ENCODE results near the gene ICE1.
"Not testable (repeated sequence)": the region's sequence is repeated elsewhere in the genome, so short reads cannot be mapped to it uniquely, and the experiment has no call there.

Gene ICE1

DNA sequence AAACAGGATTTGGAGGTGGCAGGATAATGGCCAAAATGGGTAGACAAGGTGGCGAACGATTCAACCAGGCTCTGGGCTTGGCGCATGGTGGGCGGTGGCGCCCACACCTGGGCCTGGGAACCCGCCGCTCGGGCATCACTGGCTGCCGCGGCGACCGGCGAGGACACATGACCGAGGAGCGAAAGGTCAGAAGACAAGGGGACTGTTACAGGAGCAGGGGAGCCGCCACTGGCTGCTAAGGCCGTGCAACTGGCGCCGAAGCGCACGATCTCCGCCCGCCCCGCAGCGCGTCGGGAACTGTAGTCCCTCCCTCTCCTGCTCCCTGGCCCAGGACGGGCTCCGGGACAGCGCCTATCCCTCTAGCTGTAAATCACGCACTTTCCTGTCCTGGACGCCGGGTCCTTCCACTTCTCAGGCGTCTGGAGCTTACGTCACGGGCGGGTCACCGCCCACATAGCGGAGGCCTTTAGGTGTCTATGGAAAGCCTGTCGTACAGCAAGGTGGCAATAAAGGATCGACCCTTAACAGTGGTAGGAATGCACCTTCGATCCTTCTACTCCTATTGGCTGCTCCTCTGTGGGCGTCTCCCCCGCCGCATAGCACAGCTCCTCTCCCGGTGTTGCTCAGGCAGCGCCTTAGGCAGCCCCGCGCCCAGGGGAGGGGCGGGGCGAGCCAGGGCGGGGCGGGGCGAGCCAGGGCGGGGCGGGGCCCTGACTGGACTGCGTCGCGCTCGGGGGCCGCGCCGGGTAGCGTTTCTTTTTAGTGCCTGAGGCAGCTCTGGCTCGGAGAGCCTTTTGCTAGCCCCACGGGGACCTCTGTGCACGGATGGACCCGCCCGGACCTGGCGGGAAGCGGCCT, at the start of gene ICE1:
ICE1 (plus strand) TSS at position 717 of the 858 bp plus-strand sequence. CDS start 239 bp downstream, outside the sequence.
- DNase-seq: peak; percentile 95

GRCh38 chr5:5372930-5373329, 49.5 kb upstream of the ICE1 start:
- DNase-seq: no peak

- DNase-seq: no peak
Measured at GRCh38 chr5:5373351-5373989, 49.0 kb upstream of the ICE1 start.

GRCh38 chr5:5374009-5374715, 48.3 kb upstream of the ICE1 start:
- DNase-seq: no peak

DNA sequence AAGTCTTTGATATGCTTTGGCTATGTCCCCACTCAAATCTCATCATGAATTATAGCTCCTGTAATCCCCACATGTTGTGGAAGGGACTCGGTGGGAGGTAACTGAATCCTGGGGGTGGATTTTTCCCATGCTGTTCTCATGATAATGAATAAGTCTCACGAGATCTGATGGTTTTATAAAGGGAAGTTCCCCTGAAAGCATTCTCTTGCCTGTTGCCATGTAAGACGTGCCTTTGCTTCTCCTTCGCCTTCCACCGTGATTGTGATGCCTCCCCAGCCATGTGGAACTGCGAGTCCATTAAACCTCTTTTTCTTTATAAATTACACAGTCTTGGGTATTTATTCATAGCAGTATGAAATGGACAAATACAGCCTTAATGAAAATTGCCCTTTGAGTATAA, 44.7 kb upstream of the ICE1 start:
- DNase-seq: no peak

- no peak for DNase-seq
Measured at GRCh38 chr5:5378531-5378930, 43.9 kb upstream of the ICE1 start.

GRCh38 chr5:5380298-5380697, 42.2 kb upstream of the ICE1 start:
- DNase-seq: no peak

DNA sequence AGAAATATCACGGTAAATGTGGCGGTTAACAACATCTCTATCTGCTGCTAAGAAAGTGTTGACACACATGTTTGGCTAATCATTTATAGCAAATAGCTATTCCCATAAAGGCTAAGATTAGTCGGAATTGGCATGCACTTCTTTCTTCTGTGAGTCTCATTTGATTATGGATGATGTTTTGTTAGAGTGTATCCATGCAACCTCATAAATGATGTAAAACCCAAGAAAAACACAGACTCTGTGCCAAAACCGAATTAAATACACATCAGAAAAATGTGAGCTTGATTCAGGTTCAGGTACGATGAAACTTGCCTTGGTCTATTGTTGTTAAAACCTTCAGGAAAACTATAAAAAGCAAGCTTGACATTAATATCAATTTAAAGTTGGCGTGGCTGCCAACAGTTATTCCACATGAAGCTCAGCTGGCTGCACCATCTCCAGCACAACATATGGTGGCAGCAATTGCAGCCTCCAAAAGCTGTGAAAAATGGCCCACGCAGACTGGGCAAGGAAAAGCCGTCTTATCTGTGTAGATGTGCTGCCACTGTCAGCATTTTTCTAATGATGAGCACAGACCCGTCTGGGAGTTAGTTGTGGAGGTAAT, 41.1 kb upstream of the ICE1 start:
- no peak for DNase-seq

DNA sequence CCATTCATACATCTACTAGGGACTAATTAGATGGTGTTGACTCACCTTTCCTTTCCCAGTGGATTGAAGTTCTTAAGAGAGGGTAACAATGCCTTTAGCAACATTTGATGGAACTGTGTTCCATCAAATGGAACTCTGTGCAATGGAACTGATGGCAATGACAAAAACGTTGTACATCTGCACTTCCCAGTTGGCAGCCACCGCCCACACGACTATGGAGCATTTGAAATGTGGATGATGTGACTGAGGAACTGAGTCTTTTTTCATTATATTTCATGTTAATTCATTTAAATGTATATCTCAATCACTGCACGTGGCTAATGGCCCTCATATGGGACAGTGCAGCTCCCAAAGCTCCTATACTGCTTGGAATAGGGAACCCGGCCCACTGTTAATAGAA, 39.0 kb upstream of the ICE1 start:
- no peak for DNase-seq

GRCh38 chr5:5384660-5385330, 37.7 kb upstream of the ICE1 start:
- DNase-seq: no peak

GRCh38 chr5:5385331-5385662, 37.2 kb upstream of the ICE1 start:
- DNase-seq: no peak

DNA sequence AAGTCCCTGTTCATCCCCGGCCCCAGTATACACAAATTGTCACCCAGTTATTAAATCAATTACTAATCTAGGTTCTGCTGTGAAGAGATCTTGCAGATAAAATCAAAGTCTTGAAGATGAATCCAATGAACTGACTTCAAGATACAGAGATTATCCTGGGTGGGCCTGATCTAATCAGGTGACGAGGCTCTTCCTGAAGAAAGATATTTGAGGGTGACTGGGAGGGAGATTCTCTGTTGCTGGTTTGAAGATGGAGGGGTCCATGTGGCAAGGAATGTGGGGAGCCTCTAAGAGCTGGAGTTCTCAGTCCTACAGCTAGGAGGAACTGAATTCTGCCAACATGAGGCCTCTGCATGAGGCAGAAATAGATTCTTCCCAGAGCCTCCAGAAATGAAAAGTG, 36.1 kb upstream of the ICE1 start:
- no peak for DNase-seq

- DNase-seq: no peak
Measured at GRCh38 chr5:5387192-5387591, 35.3 kb upstream of the ICE1 start.

DNA sequence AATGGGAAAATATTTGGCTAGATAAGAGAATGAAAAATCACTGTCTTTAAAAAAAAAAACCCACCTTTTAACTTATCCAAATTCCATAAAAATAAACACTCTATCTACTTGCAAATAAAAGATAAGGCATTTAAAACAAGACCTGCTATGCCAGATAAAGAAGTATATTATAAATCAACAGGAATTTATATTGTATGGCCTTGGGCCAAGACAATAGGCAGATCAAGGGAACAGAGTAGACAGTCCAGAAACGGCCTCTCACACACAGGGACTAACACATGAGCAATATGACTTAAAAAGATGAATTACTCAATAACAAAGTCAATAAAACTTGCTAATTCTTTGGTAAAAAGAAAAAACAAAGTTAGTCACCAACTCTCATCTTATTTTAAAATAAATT, 34.7 kb upstream of the ICE1 start:
- DNase-seq: no peak

- not testable (repeated sequence) for DNase-seq
Measured at GRCh38 chr5:5390121-5390869, 32.2 kb upstream of the ICE1 start.

DNA sequence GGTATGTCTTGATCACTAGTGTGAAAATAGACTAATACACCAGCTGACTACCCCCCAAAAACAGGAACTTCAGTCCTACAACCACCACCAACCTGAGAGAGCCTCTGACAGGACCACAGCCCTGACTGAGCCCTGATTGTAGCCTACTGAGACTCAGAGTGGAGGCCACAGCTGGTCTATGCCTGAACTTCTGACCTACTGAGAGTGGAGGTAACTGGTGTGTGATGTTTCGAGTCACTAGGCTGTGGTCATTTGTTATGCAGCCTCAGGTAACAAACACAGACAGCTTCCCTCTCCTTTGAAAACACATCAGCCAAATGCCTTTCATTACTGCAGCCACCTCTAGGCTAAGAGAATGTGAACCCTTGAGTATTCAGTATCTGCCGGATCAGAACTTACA, 30.0 kb upstream of the ICE1 start:
- DNase-seq: not testable (repeated sequence)

- not testable (repeated sequence) for DNase-seq
Measured at GRCh38 chr5:5394384-5394986, 28.0 kb upstream of the ICE1 start.

DNA sequence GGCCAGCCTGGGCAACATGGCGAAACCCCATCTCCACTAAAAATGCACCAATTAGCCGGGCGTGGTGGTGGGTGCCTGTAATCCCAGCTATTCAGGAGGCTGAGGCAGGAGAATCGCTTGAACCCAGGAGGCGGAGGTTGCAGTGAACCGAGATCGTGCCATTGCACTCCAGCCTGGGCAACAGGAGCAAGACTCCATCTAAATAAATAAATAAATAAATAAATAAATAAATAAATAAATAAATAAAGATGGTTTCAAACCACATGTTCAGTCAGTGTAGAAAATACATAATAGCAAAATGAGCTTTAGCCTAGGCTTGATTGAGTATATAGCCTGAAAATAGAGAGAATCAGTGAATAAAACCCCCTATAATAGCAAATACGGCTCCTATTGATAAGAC, 27.4 kb upstream of the ICE1 start:
- DNase-seq: not testable (repeated sequence)

DNA sequence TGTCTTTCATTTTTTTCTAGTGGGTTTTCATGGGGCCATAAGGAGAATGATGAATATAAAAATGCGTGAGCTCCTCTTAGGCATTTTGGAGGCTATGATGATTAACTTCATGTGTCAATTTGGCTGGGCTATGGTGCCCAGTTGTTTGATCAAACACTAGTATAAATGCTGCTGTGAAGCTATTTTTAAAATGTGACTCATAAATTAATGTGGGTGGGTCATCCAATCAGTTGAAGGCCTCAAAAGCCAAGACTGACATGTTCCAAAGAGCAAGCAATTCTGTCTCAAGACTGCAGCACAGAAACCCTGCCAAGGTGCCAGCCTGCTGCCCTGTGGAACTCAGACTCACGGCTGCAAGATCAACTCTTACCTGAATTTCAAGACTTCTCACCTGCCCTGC, 24.4 kb upstream of the ICE1 start:
- DNase-seq: no peak

- no peak for DNase-seq
Measured at GRCh38 chr5:5401095-5401494, 21.4 kb upstream of the ICE1 start.

DNA sequence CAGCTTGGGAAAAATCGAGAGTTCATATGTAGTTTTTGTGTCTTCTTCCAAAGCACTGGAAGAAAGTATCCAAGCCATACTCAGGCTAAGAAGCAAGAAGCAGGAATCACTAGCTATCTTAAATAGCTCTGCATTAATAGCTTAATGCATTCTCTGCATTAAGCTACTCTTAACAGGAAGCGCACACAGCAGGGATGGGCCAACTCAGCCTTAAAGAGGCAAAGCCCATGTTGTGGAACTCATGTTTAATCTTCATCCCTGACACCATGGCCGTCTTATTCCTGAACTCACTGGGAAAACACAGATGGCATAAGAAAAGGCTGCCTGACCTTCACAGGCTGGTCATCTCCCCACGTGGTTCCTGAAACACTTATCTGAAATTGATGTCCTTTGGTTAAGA, 18.7 kb upstream of the ICE1 start:
- DNase-seq: no peak

- no peak for DNase-seq
Measured at GRCh38 chr5:5404381-5404780, 18.1 kb upstream of the ICE1 start.

Data from stimulated activated CD4-positive, alpha-beta T cell treated with anti-CD3 and anti-CD28 coated beads, Interleukin-1b, Interleukin-23, amount 100 ng/mL, for 48 hours (primary cell).